Mesendoderm (in vitro differentiated cells): ENCODE results near the gene TMCO4.
A peak's percentile ranks its signal among the peaks of the same experiment; 100 is the strongest.

Experiments used
- DNase-seq: peaks from one replicate; pipeline ENCODE4 v3.0.0; 2013
- H2AK5ac ChIP-seq: 2 replicates; pipeline ENCODE4 v1.6.1; 2013; ENCODE audit warnings: low read length, inconsistent platforms
- H2BK120ac ChIP-seq: 2 replicates; pipeline ENCODE4 v1.6.1; 2013; ENCODE audit warnings: low read depth, mild to moderate bottlenecking, low read length, moderate library complexity, mixed read lengths
- H2BK15ac ChIP-seq: replicated peaks from 2 replicates; pipeline ENCODE4 v1.6.1; 2013; ENCODE audit warnings: low read depth, mild to moderate bottlenecking, moderate library complexity
- H2BK5ac ChIP-seq: 2 replicates; pipeline ENCODE4 v1.6.1; 2013; ENCODE audit warnings: low read length, inconsistent platforms
- H3K18ac ChIP-seq: 2 replicates; pipeline ENCODE4 v1.6.1; 2013; ENCODE audit warnings: mild to moderate bottlenecking, low read length, mixed read lengths
- H3K23ac ChIP-seq: one replicate; pipeline ENCODE4 v1.6.1; 2013; ENCODE audit warnings: low read length
- H3K27ac ChIP-seq: 2 replicates; pipeline ENCODE4 v1.5.1; 2013; ENCODE audit warnings: low read depth, mild to moderate bottlenecking, inconsistent platforms, low read length, moderate library complexity
- H3K27me3 ChIP-seq: 2 replicates; pipeline ENCODE4 v1.6.1; 2013; ENCODE audit warnings: low read length, control low read depth, mild to moderate bottlenecking, inconsistent platforms; ENCODE audit not compliant: insufficient read depth, poor library complexity
- H3K36me3 ChIP-seq: 2 replicates; pipeline ENCODE4 v1.6.1; 2013; ENCODE audit warnings: low read length, inconsistent platforms; ENCODE audit not compliant: control insufficient read depth, insufficient read depth
- H3K4ac ChIP-seq: one replicate; pipeline ENCODE4 v1.6.1; 2013; ENCODE audit warnings: low read depth, mild to moderate bottlenecking, low read length, moderate library complexity
- H3K4me1 ChIP-seq: 2 replicates; pipeline ENCODE4 v1.6.1; 2013; ENCODE audit warnings: low read depth, low read length, inconsistent platforms; ENCODE audit not compliant: control insufficient read depth
- H3K4me2 ChIP-seq: 2 replicates; pipeline ENCODE4 v1.6.1; 2013; ENCODE audit warnings: low read length
- H3K4me3 ChIP-seq: 2 replicates; pipeline ENCODE4 v1.5.1; 2013; ENCODE audit warnings: mild to moderate bottlenecking, low read length
- H3K56ac ChIP-seq: one replicate; pipeline ENCODE4 v1.6.1; 2013; ENCODE audit warnings: low read length
- H3K79me1 ChIP-seq: 2 replicates; pipeline ENCODE4 v1.6.1; 2013; ENCODE audit warnings: low read length, inconsistent platforms
- H3K79me2 ChIP-seq: 2 replicates; pipeline ENCODE4 v1.6.1; 2013; ENCODE audit warnings: mild to moderate bottlenecking, low read length; ENCODE audit not compliant: control insufficient read depth, insufficient read depth
- H3K9ac ChIP-seq: 2 replicates; pipeline ENCODE4 v1.6.1; 2013; ENCODE audit warnings: low read length, inconsistent platforms
- H4K5ac ChIP-seq: one replicate; pipeline ENCODE4 v1.6.1; 2013; ENCODE audit warnings: low read length
- H4K8ac ChIP-seq: one replicate; pipeline ENCODE4 v1.6.1; 2013; ENCODE audit warnings: low read depth, mild to moderate bottlenecking, control low read depth, low read length, moderate library complexity
- WGBS: extraction: QIAGEN DNeasy Blood & Tissue Kit; methylation state at CpG from one replicate; pipeline ENCODE4 v1.1.7; 2013; ENCODE audit warnings: low lambda C conversion rate, missing lambda C conversion rate; ENCODE audit not compliant: insufficient coverage; ENCODE audit errors: extremely low coverage; 5-methylcytosine and 5-hydroxymethylcytosine counted together

The TMCO4 gene

GRCh38 chr1:19812875-19813642 is 13.3 kb upstream of the TMCO4 start:
- H3K79me1 ChIP-seq, result no peaks in the 10 kb centered on the region
- H3K23ac ChIP-seq, result no peak overlapping the region
- no peaks in the 10 kb centered on the region for H3K79me2 ChIP-seq
- no peak overlapping the region for H4K5ac ChIP-seq
- H3K4me1 ChIP-seq, result peaks cover 5% of the 10 kb centered on the region
- no peak overlapping the region for H4K8ac ChIP-seq
- H3K4ac ChIP-seq, result no peak overlapping the region
- no peak overlapping the region for H3K4me3 ChIP-seq
- DNase-seq, result no peak
- no peak overlapping the region for H3K27ac ChIP-seq
- H3K36me3 ChIP-seq, result no peaks in the 10 kb centered on the region
- H3K27me3 ChIP-seq, result no peaks in the 10 kb centered on the region
- no peak overlapping the region for H3K4me2 ChIP-seq
- H2BK15ac ChIP-seq, result no peak overlapping the region
- no peak overlapping the region for H2BK5ac ChIP-seq
- no peak overlapping the region for H2AK5ac ChIP-seq
- no peak overlapping the region for H3K56ac ChIP-seq
- no CpG with 5 or more reads among the region's 15 CpGs for WGBS
- H3K9ac ChIP-seq, result no peak overlapping the region
- H3K18ac ChIP-seq, result no peak overlapping the region
- H2BK120ac ChIP-seq, result no peak overlapping the region

DNA sequence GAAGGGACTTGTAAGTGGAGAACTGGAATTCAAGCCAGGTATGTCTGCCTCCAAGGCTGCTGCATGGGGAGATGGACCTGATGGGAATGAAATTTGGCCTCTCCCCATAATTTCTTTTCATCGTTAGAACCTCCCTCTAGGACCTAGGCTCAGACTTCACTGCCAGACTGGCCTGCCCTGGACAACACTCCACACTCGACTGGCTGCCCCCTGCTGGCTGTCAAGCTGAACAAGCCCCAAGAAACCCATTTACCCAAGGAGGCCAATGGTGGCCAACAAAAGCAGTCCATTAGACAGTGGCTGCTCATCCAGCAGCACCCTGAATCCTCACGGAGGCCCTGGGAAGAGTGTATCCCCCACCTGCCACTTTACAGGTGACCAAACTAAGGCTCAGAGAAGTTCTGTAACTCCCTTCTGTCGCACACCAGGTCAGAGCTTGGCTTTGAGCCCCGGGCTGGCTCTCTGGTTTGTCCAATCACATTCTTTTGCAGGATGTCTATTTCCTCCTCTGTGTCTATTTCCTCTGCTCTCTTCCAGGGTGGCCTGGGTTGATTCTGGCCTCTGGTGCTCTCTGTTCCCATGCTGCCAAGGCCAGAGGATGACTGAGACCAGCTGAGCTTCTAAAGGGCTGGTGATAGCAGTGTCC is 11.6 kb upstream of the TMCO4 start:
- WGBS, result no CpG with 5 or more reads among the region's 5 CpGs

DNA sequence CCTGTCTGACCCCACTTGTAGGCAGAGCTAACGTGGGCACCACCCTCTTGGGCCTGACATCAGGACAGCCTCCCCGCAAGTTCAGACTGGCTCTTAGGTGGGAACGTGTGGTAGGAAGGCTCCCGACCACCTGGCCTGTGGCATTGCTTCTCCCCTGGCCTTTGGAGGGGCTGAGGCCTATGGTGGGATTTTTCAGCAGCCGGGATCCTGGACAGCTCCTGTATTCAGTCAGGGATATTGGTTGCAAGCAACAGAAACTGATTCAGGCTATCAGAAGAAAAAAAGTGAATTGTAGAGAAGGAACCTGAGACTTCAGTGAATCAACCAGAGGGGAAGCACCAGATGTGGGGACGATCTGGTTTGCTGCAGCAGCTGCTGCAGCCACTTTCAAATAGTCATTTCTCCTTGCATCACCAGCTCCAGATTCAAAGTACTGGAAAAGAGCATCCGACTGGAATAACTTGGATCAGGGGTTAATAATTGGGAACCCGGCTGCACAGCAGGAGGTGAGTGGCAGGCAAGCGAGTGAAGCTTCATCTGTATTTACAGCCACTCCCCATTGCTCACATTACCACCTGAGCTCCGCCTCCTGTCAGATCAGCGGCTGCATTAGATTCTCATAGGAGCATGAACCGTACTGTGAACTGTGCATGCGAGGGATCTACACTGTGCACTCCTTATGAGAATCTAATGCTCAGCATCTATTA is 9.5 kb upstream of the TMCO4 start:
- no peaks in the 10 kb centered on the region for H3K36me3 ChIP-seq

More for the DNA sequence above, 11.6 kb upstream of the TMCO4 start:
- H2BK5ac ChIP-seq, result no peak overlapping the region
- no peaks in the 10 kb centered on the region for H3K79me2 ChIP-seq
- no peaks in the 10 kb centered on the region for H3K36me3 ChIP-seq
- H3K56ac ChIP-seq, result no peak overlapping the region
- H4K5ac ChIP-seq, result no peak overlapping the region
- no peak overlapping the region for H3K4me3 ChIP-seq
- H3K79me1 ChIP-seq, result no peaks in the 10 kb centered on the region
- H3K4me1 ChIP-seq, result peaks cover 3% of the 10 kb centered on the region
- DNase-seq, result peak; percentile 72
- H3K23ac ChIP-seq, result no peak overlapping the region
- no peak overlapping the region for H4K8ac ChIP-seq
- H3K18ac ChIP-seq, result no peak overlapping the region
- no peak overlapping the region for H2BK120ac ChIP-seq
- H3K4me2 ChIP-seq, result no peak overlapping the region
- no peak overlapping the region for H3K27ac ChIP-seq
- no peak overlapping the region for H3K4ac ChIP-seq
- H3K9ac ChIP-seq, result no peak overlapping the region
- no peak overlapping the region for H2BK15ac ChIP-seq
- no peak overlapping the region for H2AK5ac ChIP-seq
- no peaks in the 10 kb centered on the region for H3K27me3 ChIP-seq

DNA sequence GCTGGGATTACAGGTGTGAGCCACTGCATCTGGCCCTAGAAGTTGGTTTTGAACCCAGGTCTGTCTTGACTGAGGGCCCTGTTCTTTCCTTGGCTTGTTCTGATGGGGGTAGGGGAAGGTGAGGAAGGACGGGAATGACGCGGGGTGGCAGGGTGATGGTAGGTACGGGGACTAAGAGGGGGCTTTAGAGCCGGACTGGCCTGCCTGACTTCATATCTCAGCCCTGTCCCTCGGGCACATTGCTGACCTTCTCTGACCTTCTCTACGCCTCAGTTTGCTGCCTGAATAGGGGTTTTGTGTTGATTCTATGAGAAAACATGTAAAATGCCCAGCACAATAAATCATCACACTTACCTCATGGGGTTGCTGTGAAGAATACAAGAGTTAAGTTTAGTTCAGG is 8.6 kb upstream of the TMCO4 start:
- H4K8ac ChIP-seq, result no peak overlapping the region
- no peak overlapping the region for H2AK5ac ChIP-seq
- no peaks in the 10 kb centered on the region for H3K36me3 ChIP-seq
- H2BK15ac ChIP-seq, result no peak overlapping the region
- no peak for DNase-seq
- no CpG with 5 or more reads among the region's 7 CpGs for WGBS
- H3K56ac ChIP-seq, result no peak overlapping the region
- H3K4me1 ChIP-seq, result no peaks in the 10 kb centered on the region
- H3K79me2 ChIP-seq, result no peaks in the 10 kb centered on the region
- H3K27ac ChIP-seq, result no peak overlapping the region
- H3K4me2 ChIP-seq, result no peak overlapping the region
- H2BK5ac ChIP-seq, result no peak overlapping the region
- H3K4ac ChIP-seq, result no peak overlapping the region
- H2BK120ac ChIP-seq, result no peak overlapping the region
- H3K23ac ChIP-seq, result no peak overlapping the region
- no peak overlapping the region for H3K18ac ChIP-seq
- no peaks in the 10 kb centered on the region for H3K79me1 ChIP-seq
- no peaks in the 10 kb centered on the region for H3K27me3 ChIP-seq
- no peak overlapping the region for H3K9ac ChIP-seq
- no peak overlapping the region for H4K5ac ChIP-seq
- no peak overlapping the region for H3K4me3 ChIP-seq

More for the DNA sequence above, 9.5 kb upstream of the TMCO4 start:
- no peak overlapping the region for H2BK5ac ChIP-seq
- no peak overlapping the region for H3K4ac ChIP-seq
- DNase-seq, result no peak
- no peaks in the 10 kb centered on the region for H3K4me1 ChIP-seq
- H2AK5ac ChIP-seq, result no peak overlapping the region
- no CpG with 5 or more reads among the region's 13 CpGs for WGBS
- H3K27me3 ChIP-seq, result no peaks in the 10 kb centered on the region
- H3K79me1 ChIP-seq, result no peaks in the 10 kb centered on the region
- H3K23ac ChIP-seq, result no peak overlapping the region
- H4K5ac ChIP-seq, result no peak overlapping the region
- H3K4me2 ChIP-seq, result no peak overlapping the region
- no peaks in the 10 kb centered on the region for H3K79me2 ChIP-seq
- H3K27ac ChIP-seq, result no peak overlapping the region
- no peak overlapping the region for H4K8ac ChIP-seq
- no peak overlapping the region for H3K18ac ChIP-seq
- no peak overlapping the region for H2BK120ac ChIP-seq
- H3K9ac ChIP-seq, result no peak overlapping the region
- no peak overlapping the region for H3K4me3 ChIP-seq
- H3K56ac ChIP-seq, result no peak overlapping the region
- H2BK15ac ChIP-seq, result no peak overlapping the region

GRCh38 chr1:19804831-19805251 is 5.1 kb upstream of the TMCO4 start:
- H3K9ac ChIP-seq, result no peak overlapping the region
- no peaks in the 10 kb centered on the region for H3K79me1 ChIP-seq
- no peak overlapping the region for H3K56ac ChIP-seq
- H2BK120ac ChIP-seq, result no peak overlapping the region
- H2AK5ac ChIP-seq, result no peak overlapping the region
- no peak overlapping the region for H3K4ac ChIP-seq
- no peak overlapping the region for H2BK5ac ChIP-seq
- no peak overlapping the region for H4K8ac ChIP-seq
- H3K27me3 ChIP-seq, result no peaks in the 10 kb centered on the region
- no peak overlapping the region for H3K4me3 ChIP-seq
- no peak for DNase-seq
- H3K36me3 ChIP-seq, result no peaks in the 10 kb centered on the region
- WGBS, result no CpG with 5 or more reads among the region's 6 CpGs
- no peak overlapping the region for H3K23ac ChIP-seq
- no peaks in the 10 kb centered on the region for H3K4me1 ChIP-seq
- H3K18ac ChIP-seq, result no peak overlapping the region
- no peak overlapping the region for H4K5ac ChIP-seq
- no peak overlapping the region for H2BK15ac ChIP-seq
- H3K27ac ChIP-seq, result no peak overlapping the region
- no peak overlapping the region for H3K4me2 ChIP-seq
- no peaks in the 10 kb centered on the region for H3K79me2 ChIP-seq
